NT2/D1 (cell line): ENCODE data around the gene SLC6A11.

ENCODE experiments used
- SUZ12 ChIP-seq: IDR thresholded peaks from 2 replicates; pipeline ENCODE4 v1.6.1; 2011; ENCODE audit not compliant: insufficient read length, insufficient read depth; ENCODE audit errors: extremely low read depth
- YY1 ChIP-seq: IDR thresholded peaks from 2 replicates; pipeline ENCODE4 v1.6.1; 2011; ENCODE audit not compliant: insufficient read length, insufficient read depth
- ZNF274 ChIP-seq: IDR thresholded peaks from 2 replicates; pipeline ENCODE4 v1.6.1; 2011; ENCODE audit warnings: mild to moderate bottlenecking, low read depth, low read length

DNA sequence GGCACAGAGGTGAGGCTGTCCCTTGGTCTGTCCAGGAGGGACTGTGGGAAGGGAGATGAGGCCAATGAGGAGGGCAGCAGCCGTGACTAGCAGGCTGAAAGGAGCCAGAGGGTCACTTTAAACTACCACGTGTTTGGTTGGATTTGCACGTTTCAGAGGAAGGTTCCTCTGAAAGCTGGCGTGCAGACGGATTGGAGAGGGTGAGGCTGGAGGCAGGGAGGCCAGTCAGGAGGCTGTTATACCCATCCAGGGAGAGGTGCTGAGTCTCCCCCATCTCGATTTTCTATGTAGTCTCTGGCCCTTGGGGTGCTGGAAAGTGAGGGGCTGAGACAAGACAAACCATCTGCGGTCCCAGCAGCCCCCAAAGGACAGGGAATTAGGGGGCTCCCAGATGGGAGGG lies 116.6 kb downstream of the SLC6A11 start:
- no peak for TF ChIP-seq YY1
- TF ChIP-seq SUZ12, result no peak
- TF ChIP-seq ZNF274, result no peak
